Measurements from ENCODE around the gene C2CD4B.

- TF ChIP-seq CTCF (tag by site-specific recombination; IDR thresholded peaks at IDR 0.05) (no peak), ZNF221 (tag by site-specific recombination; IDR thresholded peaks at IDR 0.05; ENCODE audit: borderline replicate concordance) (no peak), ZNF747 (tag by site-specific recombination; IDR thresholded peaks at IDR 0.05) (no peak), REST (tag by site-specific recombination; IDR thresholded peaks at IDR 0.05) (no peak), YY1 (tag by site-specific recombination; IDR thresholded peaks at IDR 0.05) (no peak)
These were observed 1.6 kb downstream of the C2CD4B start for GRCh38 chr15:62163397-62164013.

All from HEK293 (cell line).